Thoracic aorta (tissue), 2 donors: Measurements from ENCODE around the gene PAX2. TPM values are rescaled to one million over a fixed set of nuclear protein-coding genes. Genes with fewer than 3 reads are reported as not detected.

Experiments
- ATAC-seq: fragments of 150-250 bp; one replicate; pipeline ENCODE4 v1.8.0; 2017; ENCODE audit warnings: low read depth; ENCODE audit not compliant: insufficient number of reproducible peaks, low FRiP score
- DNase-seq: peaks from one replicate; pipeline ENCODE4 v3.0.0-alpha.2; 2020; ENCODE audit warnings: low spot score
- H3K27ac ChIP-seq, 2 donors: fragments of 200-600 bp; sonication (generic); 1 replicate in 1 of 2; 2 replicates in 1 of 2; pipeline ENCODE4 v1.5.1; 2016; ENCODE audit warnings: mild to moderate bottlenecking in 2 of 2, moderate library complexity in 2 of 2
- H3K27me3 ChIP-seq: fragments of 200-600 bp; sonication (generic); replicated peaks from 2 replicates; pipeline ENCODE4 v1.6.0; 2016; ENCODE audit warnings: mild to moderate bottlenecking; ENCODE audit not compliant: insufficient read depth
- H3K36me3 ChIP-seq: fragments of 200-600 bp; sonication (generic); one replicate; pipeline ENCODE4 v1.5.1; 2016
- H3K4me1 ChIP-seq, 2 donors: fragments of 200-600 bp; sonication (generic); 1 replicate in 1 of 2; 2 replicates in 1 of 2; pipeline versions ENCODE4 v1.5.1 to v1.6.0; 2016; ENCODE audit warnings: low read depth in 2 of 2, mild to moderate bottlenecking in 1 of 2; ENCODE audit not compliant: control insufficient read depth in 1 of 2
- H3K4me3 ChIP-seq: fragments of 200-600 bp; sonication (generic); 2 replicates; pipeline ENCODE4 v1.5.1; 2016; ENCODE audit warnings: mild to moderate bottlenecking
- H3K9me3 ChIP-seq: fragments of 200-600 bp; sonication (generic); 2 replicates; pipeline ENCODE4 v1.5.1; 2016
- total RNA-seq, 2 donors: library from RNA; depleted of rRNA; stranded (reverse); fragments of >200 nt; gene quantifications; one replicate each; pipeline versions ENCODE4 v1.1.0 to v1.2.3, GENCODE V29; 2016
- TF ChIP-seq, protein P1 (sequence below): fragments of 200-600 bp; sonication (generic); IDR thresholded peaks from one replicate; pipeline ENCODE4 v1.5.1; 2019; ENCODE audit warnings: antibody characterized with exemption

PAX2 gene
- total RNA-seq, 2 donors from 2014 or later: not detected

DNA sequence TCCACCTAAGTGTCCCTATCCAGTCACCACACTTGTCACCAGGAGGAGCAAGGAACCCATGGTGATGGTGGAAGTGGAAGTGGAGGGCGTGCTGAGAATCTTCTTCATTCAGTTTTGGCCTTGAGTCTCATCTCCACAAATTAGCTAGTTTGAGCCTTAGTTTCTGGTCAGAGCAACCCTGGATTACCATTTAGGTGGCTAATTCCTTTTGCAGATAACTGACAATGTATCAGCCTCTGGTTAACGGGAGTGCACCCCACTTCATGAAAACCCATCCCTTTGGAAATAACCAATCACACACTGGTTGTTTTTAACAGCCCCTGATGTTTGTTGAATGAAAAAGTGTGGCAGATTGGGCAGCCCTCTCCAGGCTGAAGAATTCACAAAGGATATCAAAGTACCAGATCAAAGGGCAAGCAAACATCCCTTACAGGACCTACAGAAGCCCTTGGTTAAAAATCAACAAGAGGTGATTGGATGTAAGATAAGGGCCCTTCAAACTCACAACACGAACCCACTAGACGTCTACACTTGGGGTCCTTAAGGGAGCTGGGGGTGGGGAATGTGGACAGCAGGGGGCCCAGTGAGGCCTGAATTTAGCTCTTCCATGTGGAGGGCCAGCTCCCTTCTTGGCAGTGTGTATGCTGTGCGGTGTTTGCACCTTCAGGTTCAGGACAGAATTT lies 130.2 kb downstream of the PAX2 start:
- Histone ChIP-seq H3K4me3 (no peak overlapping the region), H3K9me3 (no peaks in the 10 kb centered on the region), H3K36me3 (no peaks in the 10 kb centered on the region), H3K27ac (no peak overlapping the region), H3K27me3 (no peaks in the 10 kb centered on the region), H3K4me1 (no peaks in the 10 kb centered on the region)
- ATAC-seq (no peak), DNase-seq (no peak)
- TF ChIP-seq, protein P1, sequence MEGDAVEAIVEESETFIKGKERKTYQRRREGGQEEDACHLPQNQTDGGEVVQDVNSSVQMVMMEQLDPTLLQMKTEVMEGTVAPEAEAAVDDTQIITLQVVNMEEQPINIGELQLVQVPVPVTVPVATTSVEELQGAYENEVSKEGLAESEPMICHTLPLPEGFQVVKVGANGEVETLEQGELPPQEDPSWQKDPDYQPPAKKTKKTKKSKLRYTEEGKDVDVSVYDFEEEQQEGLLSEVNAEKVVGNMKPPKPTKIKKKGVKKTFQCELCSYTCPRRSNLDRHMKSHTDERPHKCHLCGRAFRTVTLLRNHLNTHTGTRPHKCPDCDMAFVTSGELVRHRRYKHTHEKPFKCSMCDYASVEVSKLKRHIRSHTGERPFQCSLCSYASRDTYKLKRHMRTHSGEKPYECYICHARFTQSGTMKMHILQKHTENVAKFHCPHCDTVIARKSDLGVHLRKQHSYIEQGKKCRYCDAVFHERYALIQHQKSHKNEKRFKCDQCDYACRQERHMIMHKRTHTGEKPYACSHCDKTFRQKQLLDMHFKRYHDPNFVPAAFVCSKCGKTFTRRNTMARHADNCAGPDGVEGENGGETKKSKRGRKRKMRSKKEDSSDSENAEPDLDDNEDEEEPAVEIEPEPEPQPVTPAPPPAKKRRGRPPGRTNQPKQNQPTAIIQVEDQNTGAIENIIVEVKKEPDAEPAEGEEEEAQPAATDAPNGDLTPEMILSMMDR: no peak

DNA sequence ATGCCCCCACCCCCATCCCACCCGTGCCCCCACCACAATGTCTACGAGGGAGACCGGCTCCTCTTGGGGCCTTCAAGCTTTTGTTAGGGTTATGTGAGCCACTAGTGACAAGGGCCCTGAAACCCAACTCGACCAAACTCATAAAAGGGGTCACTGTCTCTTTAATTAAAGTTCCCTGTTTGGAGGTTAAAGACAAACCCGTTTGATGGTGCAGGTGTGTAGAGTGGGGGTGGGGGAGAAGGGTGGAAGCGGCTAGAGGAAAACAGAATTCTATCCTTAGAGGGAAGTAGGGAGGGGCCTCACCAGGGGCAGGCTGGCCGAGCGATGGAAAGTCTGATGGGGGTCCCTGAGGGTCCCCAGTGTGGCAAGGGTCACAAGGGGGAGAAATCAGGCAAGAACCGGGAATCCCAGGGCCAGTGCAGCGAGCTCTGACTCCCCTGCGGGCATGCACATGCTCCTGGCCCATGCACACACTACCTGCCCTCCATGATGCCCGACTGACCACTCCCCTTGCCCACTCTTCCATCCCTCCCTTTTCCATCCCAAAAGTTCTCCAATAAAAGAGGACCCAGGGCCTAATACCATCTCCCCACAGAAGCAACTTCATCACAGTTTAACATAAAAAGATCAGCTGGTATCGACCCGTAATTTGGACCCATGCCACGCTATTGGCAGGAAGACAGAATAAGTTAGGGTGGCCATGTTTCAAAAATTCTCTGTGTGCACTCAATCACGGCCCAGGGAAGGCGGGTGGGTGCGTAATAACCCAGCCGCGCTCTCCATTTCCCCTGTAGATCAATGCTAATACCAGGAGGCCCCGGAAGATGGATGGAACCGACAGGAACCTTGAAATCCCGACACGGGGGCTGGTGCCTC lies 131.4 kb downstream of the PAX2 start:
- Histone ChIP-seq H3K27me3 (no peaks in the 10 kb centered on the region), H3K27ac (no peak overlapping the region), H3K4me1 (no peaks in the 10 kb centered on the region), H3K36me3 (no peaks in the 10 kb centered on the region), H3K4me3 (no peak overlapping the region), H3K9me3 (no peaks in the 10 kb centered on the region)
- TF ChIP-seq, protein P1: no peak
- ATAC-seq (no peak), DNase-seq (no peak)

- no peak overlapping the region for H3K27ac ChIP-seq
- no peak overlapping the region for H3K4me3 ChIP-seq
- H3K9me3 ChIP-seq: no peaks in the 10 kb centered on the region
- ATAC-seq: no peak
- no peak for DNase-seq
- H3K36me3 ChIP-seq: no peaks in the 10 kb centered on the region
- peaks cover 0 to 6% of the 10 kb centered on the region in 2 donors for H3K4me1 ChIP-seq
- TF ChIP-seq, protein P1: no peak
- H3K27me3 ChIP-seq: no peaks in the 10 kb centered on the region
These were observed 132.1 kb downstream of the PAX2 start for GRCh38 chr10:100877461-100877850.

DNA sequence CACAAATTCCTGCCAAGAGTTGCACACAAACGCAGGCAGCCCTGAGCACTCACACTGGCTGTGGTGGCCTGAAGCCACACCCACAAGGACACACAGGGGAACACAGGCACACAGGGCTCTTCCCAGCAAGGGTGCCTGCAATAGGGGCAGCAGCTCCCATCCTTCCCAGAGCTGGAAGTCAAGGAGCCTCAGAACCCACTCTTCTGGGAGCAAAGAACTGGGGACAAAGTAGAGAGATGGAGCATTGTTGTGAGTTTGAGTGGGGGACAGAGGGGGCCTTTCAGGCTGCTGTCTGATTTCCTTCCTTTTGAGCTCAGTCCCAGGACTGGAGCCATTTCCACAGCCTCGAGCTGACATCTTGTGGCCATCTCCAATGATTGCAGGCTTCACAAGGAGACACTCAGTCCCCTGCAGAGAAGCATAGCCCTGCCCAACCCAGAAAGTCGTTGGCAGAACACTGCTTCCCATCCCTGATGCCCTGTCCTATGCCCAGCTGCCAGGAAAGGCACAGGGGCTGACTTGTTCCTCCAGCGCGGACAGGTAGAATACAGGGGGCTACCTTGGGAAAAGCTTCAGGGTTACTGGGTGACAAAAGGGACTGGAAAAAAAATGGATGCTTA lies 133.0 kb downstream of the PAX2 start:
- no peaks in the 10 kb centered on the region for H3K36me3 ChIP-seq
- TF ChIP-seq, protein P1: no peak
- H3K4me3 ChIP-seq: no peak overlapping the region
- no peak for DNase-seq
- no peaks in the 10 kb centered on the region for H3K27me3 ChIP-seq
- peaks cover 0 to 8% of the 10 kb centered on the region in 2 donors for H3K4me1 ChIP-seq
- H3K27ac ChIP-seq: no peak overlapping the region
- H3K9me3 ChIP-seq: no peaks in the 10 kb centered on the region
- no peak for ATAC-seq

Other genes with a start within 250 kb of the PAX2 start
- 10 to 100 TPM; 11.2 to 12.7 TPM for gene SEC31B, start 225.7 kb upstream of the PAX2 start, total RNA-seq
- 100 to 1,000 TPM; 106 to 222 TPM for gene NDUFB8, start 215.7 kb upstream of the PAX2 start, total RNA-seq
- gene HIF1AN, start 209.6 kb upstream of the PAX2 start, total RNA-seq: 10 to 100 TPM; 11.5 to 17.7 TPM
- 10 to 100 TPM; 14.6 to 41.6 TPM for gene SLF2, start 167.4 kb downstream of the PAX2 start, total RNA-seq
- gene SEMA4G, start 223.9 kb downstream of the PAX2 start, total RNA-seq: 1 to 10 TPM; 3.5 to 4.3 TPM
- 10 to 100 TPM; 51.9 to 56.6 TPM for gene MRPL43, start 241.9 kb downstream of the PAX2 start, total RNA-seq
- 10 to 100 TPM in 1 of 2 donors, 1 to 10 TPM in 1; 5.3 to 16.6 TPM for gene TWNK, start 242.0 kb downstream of the PAX2 start, total RNA-seq